ENCODE measurements around the gene EEF2KMT.
"Not testable (repeated sequence)": the region's sequence is repeated elsewhere in the genome, so short reads cannot be mapped to it uniquely, and the experiment has no call there.

EEF2KMT gene

DNA sequence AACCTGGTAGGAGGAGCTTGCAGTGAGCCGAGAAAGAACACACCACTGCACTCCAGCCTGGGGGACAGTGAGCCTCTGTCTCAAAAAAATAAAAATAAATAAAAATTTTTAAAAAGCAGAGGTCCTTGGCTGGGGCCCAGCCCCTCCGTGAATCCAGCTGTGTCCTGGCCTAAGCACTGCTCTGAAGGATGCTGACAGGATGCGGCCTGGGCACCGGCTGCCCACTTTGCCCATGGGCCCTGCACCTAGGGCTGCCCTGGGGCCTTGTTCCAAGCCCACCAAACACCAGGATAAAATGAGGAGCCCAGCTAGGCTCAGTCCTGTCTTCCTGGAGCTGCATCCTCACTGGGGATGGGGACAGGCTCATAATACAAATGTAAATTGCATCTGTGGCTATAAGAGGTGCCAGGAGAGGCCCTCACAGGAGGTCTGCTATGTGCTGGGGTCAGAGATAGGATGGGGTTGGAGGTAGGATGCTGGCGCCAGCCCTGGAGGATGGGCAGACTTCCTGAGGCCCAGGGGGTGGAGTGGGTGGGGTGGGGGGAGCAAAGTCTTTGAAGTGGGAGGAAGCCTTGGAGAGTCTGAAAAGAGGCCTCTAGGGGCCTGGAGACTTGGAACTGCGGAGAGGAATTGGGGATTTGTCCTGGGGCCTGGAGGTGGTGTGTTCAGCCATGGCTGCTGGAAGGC, 38.1 kb downstream of the EEF2KMT start:
- no peaks in the 10 kb centered on the region for H3K27me3 ChIP-seq (ENCODE audit: insufficient read depth, low read length)
- no peak overlapping the region for H2AFZ ChIP-seq (ENCODE audit: low read depth, low read length)
- peaks cover 2% of the 10 kb centered on the region for H3K4me1 ChIP-seq (ENCODE audit: insufficient read depth, low read length)
- H3K9me3 ChIP-seq (ENCODE audit: low read length) = no peaks in the 10 kb centered on the region
- H3K36me3 ChIP-seq (ENCODE audit: insufficient read depth, low read length) = no peaks in the 10 kb centered on the region
- H3K4me3 ChIP-seq (ENCODE audit: low read length) = no peak overlapping the region

DNA sequence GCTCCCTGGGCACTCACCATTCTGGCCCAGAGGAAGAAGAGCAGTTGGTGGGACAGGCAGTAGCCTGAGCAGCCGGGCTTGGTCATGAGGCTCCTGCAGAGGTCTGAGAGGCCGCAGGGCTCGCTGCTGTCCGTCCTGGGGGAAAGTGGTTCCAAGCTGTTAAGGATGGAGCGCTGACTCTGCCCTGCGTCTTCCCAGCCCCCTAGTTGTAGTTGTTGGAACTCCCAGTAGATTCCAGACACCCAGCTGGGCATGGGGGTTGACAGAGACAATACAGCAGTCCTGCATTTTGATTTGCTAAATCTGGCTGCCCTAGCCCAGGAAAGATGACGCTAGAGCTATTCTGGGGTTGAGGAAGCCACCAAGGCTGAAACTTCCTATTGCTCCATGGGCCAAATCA, 39.1 kb downstream of the EEF2KMT start:
- no peaks in the 10 kb centered on the region for H3K9me3 ChIP-seq (ENCODE audit: low read length)
- no peak overlapping the region for H3K4me3 ChIP-seq (ENCODE audit: low read length)
- H3K27me3 ChIP-seq (ENCODE audit: insufficient read depth, low read length) = no peaks in the 10 kb centered on the region
- H3K36me3 ChIP-seq (ENCODE audit: insufficient read depth, low read length) = no peaks in the 10 kb centered on the region
- H3K4me1 ChIP-seq (ENCODE audit: insufficient read depth, low read length) = peaks cover 2% of the 10 kb centered on the region
- H2AFZ ChIP-seq (ENCODE audit: low read depth, low read length) = no peak overlapping the region

DNA sequence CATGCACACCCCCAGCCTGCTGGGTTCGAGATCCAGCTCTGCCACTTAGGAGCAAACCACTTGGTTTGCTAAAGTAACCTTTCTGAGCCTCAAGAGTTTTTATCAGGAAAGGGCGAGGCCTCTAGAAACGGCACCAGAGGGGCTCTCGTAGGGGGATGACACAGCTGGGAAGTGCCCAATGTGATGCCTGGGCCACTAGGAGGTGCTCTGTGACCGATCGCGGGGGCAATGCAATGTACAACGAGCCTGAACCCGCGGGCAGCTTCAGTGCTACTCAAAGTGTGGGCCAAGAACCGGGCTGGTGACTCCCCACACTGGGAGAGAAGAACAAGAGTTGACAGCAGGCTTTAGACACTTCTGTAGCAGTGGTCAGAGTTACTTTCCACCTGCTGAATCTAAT, 41.2 kb downstream of the EEF2KMT start:
- no peaks in the 10 kb centered on the region for H3K9me3 ChIP-seq (ENCODE audit: low read length)
- H3K4me3 ChIP-seq (ENCODE audit: low read length) = no peak overlapping the region

DNA sequence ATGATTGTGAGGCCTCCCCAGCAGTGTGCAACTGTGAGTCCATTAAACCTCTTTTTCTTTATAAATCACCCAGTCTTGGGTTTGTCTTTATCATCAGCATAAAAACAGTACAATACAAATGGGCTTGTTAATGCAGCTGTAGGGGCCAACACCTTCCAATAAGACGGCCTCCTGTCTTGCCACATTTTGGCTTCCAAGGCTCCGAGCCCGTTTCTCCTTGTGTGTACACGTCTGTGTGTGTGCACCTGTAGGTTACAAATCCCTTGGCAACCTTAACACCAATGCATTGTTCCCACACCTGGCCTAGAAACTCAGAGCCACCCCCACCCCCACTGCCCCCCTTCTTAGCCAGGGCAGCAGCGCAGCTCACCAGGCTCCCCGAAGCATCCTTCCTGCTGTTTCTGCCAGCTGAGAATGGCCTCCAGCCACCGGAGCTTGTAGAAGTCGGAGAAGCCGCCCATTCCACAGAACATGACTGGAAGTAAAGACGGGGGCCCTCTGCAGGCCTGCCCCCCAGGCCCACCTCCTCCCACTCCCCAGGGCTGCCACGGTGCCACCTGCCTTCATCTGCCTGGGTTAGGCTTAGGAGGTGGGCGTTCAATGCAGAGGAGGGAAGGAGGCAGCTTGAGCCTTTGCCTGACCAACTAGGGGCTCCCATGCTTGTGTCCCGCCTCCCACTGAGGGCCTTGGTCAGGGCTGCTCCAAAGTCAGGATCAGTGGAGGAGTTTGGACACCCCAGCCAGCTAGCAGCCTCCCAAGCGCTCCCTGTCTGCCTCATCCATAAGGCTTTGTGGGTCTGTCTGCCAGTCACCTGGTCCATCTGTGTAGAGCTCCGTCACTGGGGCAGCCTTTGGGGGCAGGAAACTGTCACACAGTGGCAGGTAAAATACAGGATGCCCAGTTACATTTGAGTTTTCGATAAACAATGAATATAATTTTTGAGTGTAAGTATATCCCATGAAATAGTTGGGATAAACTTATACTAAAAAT, 42.4 kb downstream of the EEF2KMT start:
- Histone ChIP-seq H3K4me3 (ENCODE audit: low read length) (no peak overlapping the region), H3K27me3 (ENCODE audit: insufficient read depth, low read length) (no peaks in the 10 kb centered on the region), H2AFZ (ENCODE audit: low read depth, low read length) (no peak overlapping the region), H3K4me1 (ENCODE audit: insufficient read depth, low read length) (peaks cover 2% of the 10 kb centered on the region), H3K36me3 (ENCODE audit: insufficient read depth, low read length) (no peaks in the 10 kb centered on the region), H3K9me3 (ENCODE audit: low read length) (no peaks in the 10 kb centered on the region)

More for the DNA sequence above, 41.2 kb downstream of the EEF2KMT start:
- no peaks in the 10 kb centered on the region for H3K36me3 ChIP-seq (ENCODE audit: insufficient read depth, low read length)
- H2AFZ ChIP-seq (ENCODE audit: low read depth, low read length) = no peak overlapping the region
- peaks cover 2% of the 10 kb centered on the region for H3K4me1 ChIP-seq (ENCODE audit: insufficient read depth, low read length)
- no peaks in the 10 kb centered on the region for H3K27me3 ChIP-seq (ENCODE audit: insufficient read depth, low read length)

DNA sequence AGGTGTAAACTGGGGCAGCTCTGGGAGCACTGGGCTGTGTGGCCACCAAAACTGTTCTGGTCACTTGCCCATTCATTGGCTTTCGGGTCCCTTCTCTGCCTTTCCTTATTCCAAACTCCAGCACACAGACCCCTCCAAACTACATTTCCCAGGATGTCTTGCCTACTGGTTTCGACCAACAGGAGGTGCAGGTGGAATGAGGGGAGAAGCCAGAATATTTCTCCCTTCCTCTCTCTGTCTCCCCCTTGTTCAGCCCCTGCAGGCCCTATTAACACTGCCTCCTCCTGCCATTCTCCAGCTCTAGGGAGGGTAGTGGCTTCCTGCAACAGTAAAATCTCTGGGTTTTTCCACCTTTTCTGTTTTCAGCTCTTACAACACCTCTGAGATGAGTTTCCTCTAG, 50.7 kb downstream of the EEF2KMT start:
- H3K9me3 ChIP-seq (ENCODE audit: low read length) = no peaks in the 10 kb centered on the region
- no peaks in the 10 kb centered on the region for H3K4me1 ChIP-seq (ENCODE audit: insufficient read depth, low read length)
- H3K27me3 ChIP-seq (ENCODE audit: insufficient read depth, low read length) = no peaks in the 10 kb centered on the region
- H3K36me3 ChIP-seq (ENCODE audit: insufficient read depth, low read length) = no peaks in the 10 kb centered on the region
- H3K4me3 ChIP-seq (ENCODE audit: low read length) = no peak overlapping the region
- no peak overlapping the region for H2AFZ ChIP-seq (ENCODE audit: low read depth, low read length)

DNA sequence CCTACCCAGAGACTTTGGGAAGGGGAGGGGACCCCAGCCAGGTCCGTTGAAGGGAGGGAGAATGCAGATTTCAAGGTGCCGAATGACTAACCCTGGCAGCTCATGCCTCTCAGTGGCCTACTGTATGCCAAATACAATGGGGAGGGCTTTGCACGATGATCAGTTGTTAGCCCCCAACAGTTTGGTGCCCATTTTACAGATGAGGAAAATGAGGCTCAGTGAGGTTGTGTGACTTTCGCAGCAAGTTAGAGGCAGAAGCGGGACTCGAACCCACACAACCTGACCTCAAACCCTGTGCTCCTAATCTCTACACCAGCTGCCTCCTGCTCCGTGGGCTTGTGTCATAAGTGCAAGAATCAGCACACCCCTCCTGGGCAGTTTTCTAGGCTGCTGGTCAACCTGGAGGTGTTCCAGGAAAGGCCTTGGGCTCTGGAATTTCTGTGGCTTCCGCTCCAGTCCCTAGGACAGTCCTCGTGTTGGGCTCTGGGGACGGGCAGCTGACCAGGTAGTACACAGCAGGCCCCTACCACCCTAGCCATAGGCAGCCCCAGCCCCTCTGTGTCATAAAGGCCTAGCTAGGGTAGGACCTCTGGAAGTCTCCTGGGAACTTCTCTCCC, 52.0 kb downstream of the EEF2KMT start:
- no peaks in the 10 kb centered on the region for H3K36me3 ChIP-seq (ENCODE audit: insufficient read depth, low read length)
- H3K4me3 ChIP-seq (ENCODE audit: low read length) = no peak overlapping the region
- H2AFZ ChIP-seq (ENCODE audit: low read depth, low read length) = no peak overlapping the region
- no peaks in the 10 kb centered on the region for H3K9me3 ChIP-seq (ENCODE audit: low read length)
- no peaks in the 10 kb centered on the region for H3K4me1 ChIP-seq (ENCODE audit: insufficient read depth, low read length)
- no peaks in the 10 kb centered on the region for H3K27me3 ChIP-seq (ENCODE audit: insufficient read depth, low read length)

DNA sequence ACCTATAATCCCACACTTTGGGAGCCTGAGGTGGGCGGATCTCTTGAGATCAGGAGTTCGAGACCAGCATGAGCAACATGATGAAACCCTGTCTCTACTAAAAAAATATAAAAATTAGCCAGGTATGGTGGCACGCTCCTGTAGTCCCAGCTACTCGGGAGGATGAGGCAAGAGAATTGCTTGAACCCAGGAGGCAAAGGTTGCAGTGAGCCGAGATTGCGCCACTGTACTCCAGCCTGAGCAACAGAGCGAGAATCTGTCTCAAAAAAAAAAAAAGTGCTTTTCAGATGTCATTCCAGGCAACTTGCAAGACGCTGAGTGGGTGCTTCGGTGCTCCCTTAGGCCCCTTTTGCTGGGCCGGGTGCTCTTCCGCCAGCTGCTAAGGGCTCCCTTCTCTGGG, 53.0 kb downstream of the EEF2KMT start:
- not testable (repeated sequence) for H2AFZ ChIP-seq (ENCODE audit: low read depth, low read length); H3K4me3 ChIP-seq (ENCODE audit: low read length); H3K4me1 ChIP-seq (ENCODE audit: insufficient read depth, low read length); H3K9me3 ChIP-seq (ENCODE audit: low read length); H3K36me3 ChIP-seq (ENCODE audit: insufficient read depth, low read length); H3K27me3 ChIP-seq (ENCODE audit: insufficient read depth, low read length)

DNA sequence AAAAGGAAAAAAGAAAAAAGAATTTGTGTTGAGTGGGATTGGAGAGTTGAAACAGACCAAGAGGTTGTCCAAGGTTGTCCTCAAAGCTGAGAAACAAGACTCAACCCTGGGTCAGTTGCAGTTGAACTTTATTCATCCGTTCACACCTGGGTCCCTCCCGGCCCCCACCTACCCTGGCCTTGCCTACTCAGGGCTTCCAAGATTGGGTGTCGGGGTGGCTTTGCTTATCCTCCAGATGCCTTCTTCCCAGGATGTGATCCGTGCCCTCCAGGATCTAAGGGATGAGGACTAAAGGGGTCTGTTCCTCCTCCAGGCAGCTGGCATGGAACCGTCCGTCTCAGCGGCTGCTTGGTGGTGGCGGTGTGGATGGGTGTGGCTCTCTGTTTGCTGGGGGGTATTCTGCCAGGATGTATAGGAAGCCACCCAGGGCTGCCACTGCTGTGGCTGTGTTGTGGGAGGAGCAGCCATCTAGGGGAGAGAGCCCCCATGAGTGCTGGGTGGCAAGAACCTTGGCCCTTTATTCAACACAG, 53.5 kb downstream of the EEF2KMT start:
- Histone ChIP-seq H3K9me3 (ENCODE audit: low read length) (no peaks in the 10 kb centered on the region), H3K36me3 (ENCODE audit: insufficient read depth, low read length) (no peaks in the 10 kb centered on the region), H3K4me1 (ENCODE audit: insufficient read depth, low read length) (no peaks in the 10 kb centered on the region), H3K27me3 (ENCODE audit: insufficient read depth, low read length) (no peaks in the 10 kb centered on the region), H2AFZ (ENCODE audit: low read depth, low read length) (no peak overlapping the region), H3K4me3 (ENCODE audit: low read length) (no peak overlapping the region)

DNA sequence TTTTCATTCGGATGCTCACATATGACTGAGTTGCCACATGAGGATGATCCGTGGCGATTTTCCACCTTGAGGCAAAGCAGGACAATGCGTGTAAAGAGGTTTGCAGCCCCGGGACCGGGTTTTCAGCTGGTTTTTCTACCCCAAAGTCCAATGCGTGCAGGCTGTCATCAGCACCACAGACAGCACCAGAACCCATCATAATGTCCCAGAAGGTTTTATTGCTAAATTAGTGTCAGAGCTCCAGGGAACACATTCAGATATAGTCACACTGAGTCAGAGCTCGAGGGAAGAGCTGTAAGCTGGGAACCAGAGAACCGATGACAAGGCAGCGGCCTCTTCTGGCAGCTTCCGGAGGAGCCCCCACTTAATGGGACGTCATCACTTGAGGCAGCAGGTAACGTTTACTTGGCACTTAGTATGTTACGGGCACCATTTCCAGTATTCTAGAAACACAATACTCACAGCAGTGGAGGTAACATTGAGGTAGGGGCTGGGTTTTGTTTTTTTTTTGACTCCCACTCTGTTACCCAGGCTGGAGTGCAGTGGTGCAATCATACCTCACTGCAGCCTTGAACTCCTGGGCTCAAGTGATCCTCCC, 54.9 kb downstream of the EEF2KMT start:
- Histone ChIP-seq H3K9me3 (ENCODE audit: low read length) (no peaks in the 10 kb centered on the region), H3K4me3 (ENCODE audit: low read length) (no peak overlapping the region), H3K36me3 (ENCODE audit: insufficient read depth, low read length) (no peaks in the 10 kb centered on the region), H3K27me3 (ENCODE audit: insufficient read depth, low read length) (no peaks in the 10 kb centered on the region), H3K4me1 (ENCODE audit: insufficient read depth, low read length) (no peaks in the 10 kb centered on the region), H2AFZ (ENCODE audit: low read depth, low read length) (no peak overlapping the region)

DNA sequence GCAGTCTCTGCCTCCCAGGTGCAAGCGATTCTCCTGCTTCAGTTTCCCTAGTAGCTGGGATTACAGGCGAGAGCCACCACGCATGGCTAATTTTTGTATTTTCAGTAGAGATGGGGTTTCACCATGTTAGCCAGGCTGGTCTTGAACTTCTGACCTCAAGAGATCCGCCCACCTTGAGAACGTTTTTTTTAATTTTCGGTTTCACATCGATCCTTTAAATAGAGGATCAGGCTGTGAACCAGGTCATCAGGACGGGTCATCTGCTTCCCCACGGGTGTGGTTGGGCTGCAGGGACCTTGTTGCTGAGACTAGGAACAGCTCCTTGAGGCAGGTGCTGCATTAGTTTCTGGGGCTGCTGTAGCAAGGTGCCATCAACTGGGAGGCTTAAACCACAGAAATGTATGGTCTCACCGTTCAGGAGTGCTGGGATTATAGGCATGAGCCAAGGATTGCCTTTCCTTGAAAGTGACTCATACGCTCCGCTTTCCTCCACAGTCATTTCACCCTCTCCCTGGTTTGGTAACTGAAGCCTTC, 55.9 kb downstream of the EEF2KMT start:
- no peaks in the 10 kb centered on the region for H3K9me3 ChIP-seq (ENCODE audit: low read length)
- H3K4me3 ChIP-seq (ENCODE audit: low read length) = no peak overlapping the region
- H3K27me3 ChIP-seq (ENCODE audit: insufficient read depth, low read length) = no peaks in the 10 kb centered on the region
- no peaks in the 10 kb centered on the region for H3K4me1 ChIP-seq (ENCODE audit: insufficient read depth, low read length)
- H2AFZ ChIP-seq (ENCODE audit: low read depth, low read length) = no peak overlapping the region
- no peaks in the 10 kb centered on the region for H3K36me3 ChIP-seq (ENCODE audit: insufficient read depth, low read length)

DNA sequence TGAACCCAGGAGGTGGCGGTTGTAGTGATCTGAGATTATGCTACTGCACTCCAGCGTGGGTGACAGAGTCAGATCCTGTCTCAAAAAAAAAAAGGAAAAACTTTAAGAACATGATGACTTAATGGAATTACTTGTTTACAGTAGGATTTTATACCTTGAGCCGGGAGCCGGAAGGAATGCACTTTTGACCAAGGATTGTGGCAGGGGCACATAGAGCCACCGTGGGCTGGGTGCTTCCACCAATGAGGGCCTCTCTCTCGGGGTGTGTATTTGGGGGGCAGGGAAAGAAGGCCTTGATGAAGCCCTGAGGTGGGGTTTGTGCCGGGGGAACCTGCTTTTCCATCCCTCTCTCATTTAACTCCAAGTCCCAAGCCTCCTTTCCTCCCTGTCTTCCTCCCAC, 57.1 kb downstream of the EEF2KMT start:
- Histone ChIP-seq H3K9me3 (ENCODE audit: low read length) (no peaks in the 10 kb centered on the region), H3K4me3 (ENCODE audit: low read length) (no peak overlapping the region), H2AFZ (ENCODE audit: low read depth, low read length) (no peak overlapping the region), H3K4me1 (ENCODE audit: insufficient read depth, low read length) (peaks cover 9% of the 10 kb centered on the region), H3K27me3 (ENCODE audit: insufficient read depth, low read length) (no peaks in the 10 kb centered on the region), H3K36me3 (ENCODE audit: insufficient read depth, low read length) (no peaks in the 10 kb centered on the region)

DNA sequence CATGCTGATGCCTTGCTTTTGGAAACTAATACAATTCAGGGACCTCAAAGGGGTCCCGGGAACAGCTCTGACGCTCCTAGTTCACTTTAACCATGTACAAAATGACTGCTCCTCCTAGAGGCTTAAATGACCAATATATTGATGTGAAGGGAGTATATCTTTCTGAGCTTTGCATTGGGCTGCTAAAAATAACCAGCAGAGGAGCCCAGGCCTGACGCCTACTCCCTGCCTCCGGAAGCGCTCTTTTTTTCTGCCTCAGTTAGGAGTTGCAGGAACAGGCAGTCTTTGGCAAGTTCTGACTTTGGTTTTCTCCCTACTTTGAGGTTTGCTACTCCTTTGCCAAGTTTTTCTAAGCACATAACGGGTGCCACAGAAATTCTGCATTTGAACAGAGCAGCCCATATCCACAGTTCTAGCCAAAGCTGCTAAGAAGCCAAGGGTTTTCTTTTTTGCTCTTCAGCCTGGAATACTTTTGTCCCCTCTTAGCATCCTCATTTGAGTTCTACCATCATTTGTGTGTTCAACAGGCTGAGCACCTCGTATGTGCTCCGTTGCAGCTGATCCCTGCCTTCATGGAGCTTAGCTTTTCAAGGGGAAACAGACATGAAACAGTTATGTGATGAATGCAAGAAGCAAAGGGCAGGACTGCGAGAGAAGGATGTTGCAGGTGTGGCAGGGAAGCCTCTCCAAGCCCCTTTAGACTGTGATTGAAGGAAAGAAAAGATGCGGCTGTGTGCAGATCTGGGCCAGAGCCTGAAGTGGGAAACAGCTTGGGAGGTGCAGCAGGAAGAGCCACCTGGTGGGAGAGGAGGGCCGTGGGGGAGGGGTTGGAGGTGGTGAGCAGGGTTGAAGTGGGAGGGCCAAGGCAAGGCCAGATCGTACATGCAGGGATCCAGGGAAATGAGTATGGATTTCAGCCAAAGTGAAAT, 61.1 kb downstream of the EEF2KMT start:
- no peaks in the 10 kb centered on the region for H3K27me3 ChIP-seq (ENCODE audit: insufficient read depth, low read length)
- H3K9me3 ChIP-seq (ENCODE audit: low read length) = no peaks in the 10 kb centered on the region
- no peaks in the 10 kb centered on the region for H3K36me3 ChIP-seq (ENCODE audit: insufficient read depth, low read length)
- no peak overlapping the region for H3K4me3 ChIP-seq (ENCODE audit: low read length)
- H3K4me1 ChIP-seq (ENCODE audit: insufficient read depth, low read length) = peaks cover 29% of the 10 kb centered on the region
- no peak overlapping the region for H2AFZ ChIP-seq (ENCODE audit: low read depth, low read length)

Measured in neuron (in vitro differentiated cells).